HG02840 (cell line): ENCODE results near the gene DNAJC12.
"Not testable (repeated sequence)": the region's sequence is repeated elsewhere in the genome, so short reads cannot be mapped to it uniquely, and the experiment has no call there.

Experiments
- ATAC-seq: cut with Tn5 transposase; IDR thresholded peaks from one replicate; pipeline ENCODE4 v1.9.1; 2021; ENCODE audit warnings: mild to moderate bottlenecking, moderate library complexity, moderate number of reproducible peaks; ENCODE audit not compliant: unreplicated experiment, low FRiP score

The DNAJC12 gene

DNA sequence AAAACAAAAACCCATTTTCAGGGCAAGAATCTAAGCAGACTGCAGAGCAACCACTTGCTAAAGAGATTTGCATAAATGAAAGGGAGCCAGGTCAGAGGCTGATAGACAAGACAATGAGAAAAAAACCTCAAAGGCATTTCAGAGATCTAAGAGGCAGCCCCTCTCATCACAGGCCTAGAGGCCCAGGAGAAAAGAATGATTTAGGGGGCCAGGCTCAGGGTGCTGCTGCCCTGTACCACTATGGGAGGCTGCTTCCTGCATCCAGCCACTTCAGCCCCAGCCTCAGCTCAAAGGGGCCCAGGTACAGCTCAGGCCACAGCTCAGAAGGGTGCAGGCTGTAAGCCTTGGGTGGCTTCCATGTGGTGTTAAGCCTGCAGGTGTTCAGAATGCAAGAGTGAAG lies 3.7 kb upstream of the DNAJC12 start:
- ATAC-seq = no peak

DNA sequence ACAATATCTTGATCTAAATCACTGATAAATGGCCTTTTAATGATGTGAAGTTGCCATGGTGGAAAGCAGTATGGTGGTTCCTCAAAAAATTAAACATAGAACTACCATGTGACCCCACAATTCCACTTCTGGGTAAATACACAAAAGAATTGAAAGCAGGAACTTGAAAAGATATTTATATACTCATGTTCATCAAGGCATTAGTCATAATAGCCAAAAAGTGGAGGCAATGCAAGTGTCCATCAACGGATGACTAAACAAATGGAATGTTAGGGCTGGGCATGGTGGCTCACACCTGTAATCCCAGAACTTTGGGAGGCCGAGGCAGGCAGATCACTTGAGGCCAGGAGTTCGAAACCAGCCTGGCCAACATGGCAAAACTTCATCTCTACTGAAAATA lies 2.0 kb upstream of the DNAJC12 start:
- ATAC-seq = no peak

- ATAC-seq = not testable (repeated sequence)
These were observed 1.5 kb upstream of the DNAJC12 start for GRCh38 chr10:67839511-67839910.

- ATAC-seq = no peak
These were observed 1.0 kb downstream of the DNAJC12 start for GRCh38 chr10:67836972-67837371.

DNA sequence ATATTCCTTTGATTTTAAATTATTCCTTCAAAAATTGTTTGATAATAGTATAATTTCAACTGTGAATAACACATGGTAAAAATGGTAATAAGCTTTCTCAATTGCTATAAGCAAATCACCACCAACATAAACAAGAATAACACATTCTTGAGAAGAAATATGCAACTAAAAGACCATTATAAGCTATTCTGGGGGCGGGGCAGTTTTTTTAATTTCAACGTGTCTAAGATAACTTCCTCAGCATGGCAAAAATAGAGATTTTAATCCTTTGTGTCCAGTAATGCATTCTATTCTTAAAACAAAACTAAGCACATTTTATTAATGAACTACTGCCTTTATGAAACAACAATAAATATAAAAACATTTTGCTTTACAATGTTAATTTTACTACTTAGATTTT lies 1.5 kb downstream of the DNAJC12 start:
- ATAC-seq = no peak

DNA sequence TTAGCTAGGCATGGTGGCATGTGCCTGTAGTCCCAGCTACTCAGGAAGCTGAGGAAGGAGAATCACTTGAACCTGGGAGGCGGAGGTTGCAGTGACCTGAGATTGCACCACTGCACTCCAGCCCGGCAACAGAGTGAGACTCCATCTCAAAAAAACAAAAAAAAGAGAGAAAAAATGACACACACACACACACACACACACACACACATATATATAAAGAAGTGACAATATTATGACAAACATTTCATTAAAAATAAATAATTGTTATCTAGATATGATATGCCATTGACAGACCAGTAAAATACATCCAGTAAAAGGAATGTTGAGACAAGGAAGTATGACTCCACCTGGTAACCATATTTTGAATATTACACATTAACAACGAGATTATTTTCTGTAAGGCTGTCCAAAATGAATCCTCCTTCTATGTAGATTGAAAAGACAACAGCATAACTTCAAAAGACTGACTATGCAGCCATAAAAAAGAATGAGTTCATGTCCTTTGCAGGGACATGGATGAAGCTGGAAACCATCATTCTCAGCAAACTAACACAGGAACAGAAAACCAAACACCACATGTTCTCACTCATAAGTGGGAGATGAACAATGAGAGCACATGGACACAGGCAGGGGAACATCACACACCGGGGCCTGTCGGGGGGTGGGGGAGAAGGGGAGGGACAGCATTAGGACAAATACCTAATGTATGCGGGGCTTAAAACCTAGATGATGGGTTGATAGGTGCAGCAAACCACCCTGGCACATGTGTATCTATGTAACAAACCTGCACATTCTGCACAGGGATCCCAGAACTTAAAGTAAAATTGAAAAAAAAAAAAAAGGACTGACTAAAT lies 2.2 kb downstream of the DNAJC12 start:
- ATAC-seq = not testable (repeated sequence)

- ATAC-seq = no peak
These were observed 3.6 kb downstream of the DNAJC12 start for GRCh38 chr10:67834375-67834774.

DNA sequence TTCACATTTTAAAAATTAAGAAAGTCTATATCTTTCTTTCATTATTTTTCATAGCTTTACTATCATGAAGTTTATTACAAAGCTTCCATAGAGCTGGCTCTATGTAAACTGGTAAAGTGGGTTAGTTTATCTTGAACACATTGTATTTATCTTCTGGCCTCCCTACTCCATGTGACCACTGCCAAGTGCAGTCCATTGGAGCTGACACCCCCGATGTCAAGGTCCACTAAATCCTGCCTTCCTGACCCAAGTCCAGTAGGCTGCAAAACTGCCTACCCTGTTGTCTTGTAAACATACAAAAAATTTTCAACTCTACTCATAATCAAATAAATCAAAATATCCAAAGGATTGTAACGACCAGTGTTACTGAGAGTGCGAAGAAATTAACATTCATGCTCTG lies 10.2 kb downstream of the DNAJC12 start:
- ATAC-seq = no peak

DNA sequence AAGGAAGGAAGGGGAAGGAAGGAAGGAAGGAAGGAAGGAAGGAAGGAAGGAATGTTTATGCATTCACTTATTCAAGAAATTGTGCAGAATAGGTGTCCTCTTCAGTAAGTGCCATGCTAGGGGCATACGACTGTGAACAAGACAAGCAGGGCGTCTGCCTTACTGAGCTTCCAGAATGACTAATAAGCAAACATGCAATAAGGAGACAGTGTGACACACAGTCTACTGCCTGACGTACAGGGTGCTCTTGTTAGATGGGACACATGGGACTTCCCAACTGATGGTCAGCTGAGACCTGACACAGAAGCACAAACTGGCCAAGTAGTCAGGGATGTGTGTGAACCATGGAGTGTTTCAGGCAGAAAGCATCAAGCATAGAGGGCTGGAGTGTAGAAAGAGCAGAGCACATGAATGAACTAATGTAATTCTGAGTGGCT lies 18.2 kb downstream of the DNAJC12 start:
- no peak for ATAC-seq

GRCh38 chr10:67818323-67818722 lies 19.7 kb downstream of the DNAJC12 start:
- ATAC-seq = no peak

DNA sequence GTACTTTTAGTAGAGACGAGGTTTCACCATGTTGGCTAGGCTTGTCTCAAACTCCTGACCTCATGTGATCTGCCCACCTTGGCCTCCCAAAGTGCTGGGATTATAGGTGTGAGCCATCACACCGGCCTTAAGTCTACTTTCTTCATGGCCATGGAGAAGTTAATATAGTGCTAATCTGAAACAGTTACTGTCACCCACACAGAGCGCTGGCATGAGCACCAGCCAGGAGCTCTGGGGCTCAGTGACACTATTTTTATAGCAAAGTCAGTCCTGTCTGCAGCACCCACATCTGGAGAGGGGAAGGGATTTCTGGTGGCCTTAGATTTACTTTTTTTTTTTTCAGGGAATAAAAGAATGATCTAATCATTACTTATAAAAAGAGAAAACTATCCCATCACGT lies 21.3 kb downstream of the DNAJC12 start:
- ATAC-seq = no peak

GRCh38 chr10:67815571-67816059 lies 22.4 kb downstream of the DNAJC12 start:
- no peak for ATAC-seq

GRCh38 chr10:67812007-67812406 lies 26.0 kb downstream of the DNAJC12 start:
- ATAC-seq = no peak

GRCh38 chr10:67809107-67809506 lies 28.9 kb downstream of the DNAJC12 start:
- ATAC-seq = no peak

DNA sequence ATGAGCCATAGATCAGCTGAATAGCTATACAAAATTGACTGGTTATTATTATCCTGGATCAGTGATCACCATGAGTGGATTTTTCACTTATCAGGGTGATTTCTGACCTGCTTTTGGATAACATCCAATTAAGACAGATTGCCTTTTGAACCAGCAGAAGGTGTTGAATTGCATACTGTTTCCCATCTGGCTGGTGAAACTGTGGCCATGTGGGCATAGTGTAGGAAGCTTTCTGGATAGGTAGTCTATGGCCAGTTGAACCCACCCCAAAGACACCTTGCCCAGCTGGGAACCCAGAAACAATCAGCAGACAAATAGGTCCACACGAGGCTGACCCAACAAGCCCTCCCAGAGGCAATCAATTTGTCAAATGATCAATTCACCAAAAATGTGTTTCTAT lies 29.3 kb downstream of the DNAJC12 start:
- ATAC-seq = no peak

DNA sequence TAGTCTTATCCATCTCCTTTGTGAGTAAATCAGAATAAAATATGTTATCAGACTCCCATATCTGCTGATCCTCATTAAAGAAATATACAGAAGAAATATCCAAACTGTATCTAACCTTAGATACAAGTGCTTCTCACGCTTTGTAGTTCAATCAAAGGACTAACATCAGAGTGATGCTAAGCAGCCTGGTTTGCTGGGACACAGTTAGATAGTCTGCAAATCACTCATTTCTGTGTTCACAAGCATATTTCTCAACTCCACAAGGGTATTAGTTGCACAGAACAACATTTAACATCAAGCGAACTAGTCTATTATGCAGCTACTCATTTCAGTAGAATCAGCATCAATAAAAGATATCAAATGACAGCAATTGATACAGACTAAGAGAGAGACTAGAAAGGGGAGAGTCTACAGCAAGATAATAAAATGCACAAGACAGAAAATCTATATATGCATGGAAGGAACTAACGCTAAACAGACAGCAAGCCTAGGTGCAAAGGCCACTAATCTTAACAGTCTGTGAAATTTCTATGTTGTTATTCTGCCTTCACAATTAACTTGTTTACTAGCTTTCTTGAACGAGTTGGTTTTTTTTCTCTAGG lies 30.0 kb downstream of the DNAJC12 start:
- no peak for ATAC-seq

GRCh38 chr10:67804395-67804678 lies 33.7 kb downstream of the DNAJC12 start:
- ATAC-seq = no peak

DNA sequence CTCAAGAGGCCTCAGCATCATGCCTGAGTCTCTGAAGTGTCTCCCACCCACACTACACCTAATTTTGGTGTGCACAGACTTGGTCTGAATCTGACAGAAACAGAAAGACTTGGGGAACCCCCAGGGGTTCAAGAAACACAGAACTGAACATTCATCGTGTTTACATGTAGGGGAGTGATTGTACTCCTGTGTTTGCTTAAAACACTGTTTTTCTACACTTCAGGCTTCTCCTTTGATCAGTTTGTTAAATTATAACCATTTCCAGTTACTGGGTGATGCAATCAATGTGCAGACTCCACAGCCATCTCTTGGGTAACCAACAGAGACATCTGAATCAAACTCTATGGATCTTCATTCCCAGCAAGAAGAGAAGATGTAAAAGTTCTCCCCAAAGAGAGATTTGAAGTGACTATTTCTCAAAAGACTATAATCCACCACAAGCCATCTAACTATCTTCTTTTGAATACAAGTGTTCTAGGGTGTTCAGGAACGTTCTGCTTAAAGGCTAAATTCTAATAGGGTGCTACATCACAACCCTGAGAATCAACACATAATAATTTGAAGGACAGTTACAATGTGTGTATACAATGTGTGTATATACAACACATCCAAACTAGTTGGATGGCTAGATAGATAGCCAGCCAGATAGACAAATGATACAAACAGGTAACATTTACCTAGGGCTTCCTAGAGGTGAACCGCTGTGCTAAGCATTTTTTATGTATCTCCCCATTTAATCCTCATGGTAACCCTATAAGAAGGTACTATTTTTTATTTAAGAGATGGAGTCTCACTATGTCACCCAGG lies 34.2 kb downstream of the DNAJC12 start:
- ATAC-seq = peak; percentile 87

GRCh38 chr10:67802767-67803538 lies 35.0 kb downstream of the DNAJC12 start:
- peak; percentile 30 for ATAC-seq

GRCh38 chr10:67801118-67801517 lies 36.9 kb downstream of the DNAJC12 start:
- no peak for ATAC-seq
